22Rv1 (cell line): ENCODE results near the gene ARFGAP1.
A peak's percentile ranks its signal among the peaks of the same experiment; 100 is the strongest.

Source experiments
- H3K27ac ChIP-seq: fragments of 450-650 bp; 2 replicates; pipeline ENCODE4 v1.5.1; 2017
- ZFX ChIP-seq: fragments of 450-650 bp; IDR thresholded peaks from 2 replicates; pipeline ENCODE4 v1.6.1; 2017; ENCODE audit warnings: antibody characterized with exemption, borderline replicate concordance
- TF ChIP-seq, protein P1 (sequence below): fragments of 450-650 bp; IDR thresholded peaks from 2 replicates; pipeline ENCODE4 v1.5.1; 2017; ENCODE audit warnings: mild to moderate bottlenecking

Gene ARFGAP1

DNA sequence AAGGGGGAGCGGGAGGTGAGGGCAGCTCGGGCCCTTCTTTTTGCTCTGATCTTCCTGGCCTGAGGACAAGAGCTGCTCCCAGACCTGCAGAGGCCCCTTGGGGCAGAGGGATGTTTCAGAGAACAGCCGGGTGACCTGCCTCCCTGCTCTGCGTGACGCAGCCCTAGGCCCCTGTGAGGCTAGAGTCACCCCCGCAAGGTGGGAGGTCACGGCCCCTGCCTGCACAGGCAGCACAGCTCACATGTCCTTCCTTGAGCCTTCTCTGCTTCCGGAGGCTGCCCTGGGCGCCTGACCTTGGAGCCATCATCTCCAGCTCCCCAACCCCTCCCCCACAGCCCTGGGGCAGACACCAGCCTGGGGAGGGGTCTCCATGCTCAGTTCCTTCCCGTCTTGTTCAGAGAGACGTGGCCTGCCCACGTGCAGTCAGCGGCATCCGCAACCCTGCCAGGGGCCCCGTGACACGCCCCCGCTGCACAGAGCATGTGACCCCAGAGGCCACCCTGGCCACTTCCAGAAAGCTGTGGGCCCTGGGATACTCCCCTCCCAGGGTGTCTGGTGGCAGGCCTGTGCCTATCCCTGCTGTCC, 37.1 kb upstream of the ARFGAP1 start, which contains the start of gene BIRC7:
TSS of gene BIRC7 (plus strand) at position 507 of the 585 bp plus-strand sequence. CDS start 192 bp downstream, outside the sequence.
- no peak for TF ChIP-seq ZFX
- TF ChIP-seq, protein P1, sequence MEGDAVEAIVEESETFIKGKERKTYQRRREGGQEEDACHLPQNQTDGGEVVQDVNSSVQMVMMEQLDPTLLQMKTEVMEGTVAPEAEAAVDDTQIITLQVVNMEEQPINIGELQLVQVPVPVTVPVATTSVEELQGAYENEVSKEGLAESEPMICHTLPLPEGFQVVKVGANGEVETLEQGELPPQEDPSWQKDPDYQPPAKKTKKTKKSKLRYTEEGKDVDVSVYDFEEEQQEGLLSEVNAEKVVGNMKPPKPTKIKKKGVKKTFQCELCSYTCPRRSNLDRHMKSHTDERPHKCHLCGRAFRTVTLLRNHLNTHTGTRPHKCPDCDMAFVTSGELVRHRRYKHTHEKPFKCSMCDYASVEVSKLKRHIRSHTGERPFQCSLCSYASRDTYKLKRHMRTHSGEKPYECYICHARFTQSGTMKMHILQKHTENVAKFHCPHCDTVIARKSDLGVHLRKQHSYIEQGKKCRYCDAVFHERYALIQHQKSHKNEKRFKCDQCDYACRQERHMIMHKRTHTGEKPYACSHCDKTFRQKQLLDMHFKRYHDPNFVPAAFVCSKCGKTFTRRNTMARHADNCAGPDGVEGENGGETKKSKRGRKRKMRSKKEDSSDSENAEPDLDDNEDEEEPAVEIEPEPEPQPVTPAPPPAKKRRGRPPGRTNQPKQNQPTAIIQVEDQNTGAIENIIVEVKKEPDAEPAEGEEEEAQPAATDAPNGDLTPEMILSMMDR = no peak
- H3K27ac ChIP-seq = no peak within 1 kb of the TSS

DNA sequence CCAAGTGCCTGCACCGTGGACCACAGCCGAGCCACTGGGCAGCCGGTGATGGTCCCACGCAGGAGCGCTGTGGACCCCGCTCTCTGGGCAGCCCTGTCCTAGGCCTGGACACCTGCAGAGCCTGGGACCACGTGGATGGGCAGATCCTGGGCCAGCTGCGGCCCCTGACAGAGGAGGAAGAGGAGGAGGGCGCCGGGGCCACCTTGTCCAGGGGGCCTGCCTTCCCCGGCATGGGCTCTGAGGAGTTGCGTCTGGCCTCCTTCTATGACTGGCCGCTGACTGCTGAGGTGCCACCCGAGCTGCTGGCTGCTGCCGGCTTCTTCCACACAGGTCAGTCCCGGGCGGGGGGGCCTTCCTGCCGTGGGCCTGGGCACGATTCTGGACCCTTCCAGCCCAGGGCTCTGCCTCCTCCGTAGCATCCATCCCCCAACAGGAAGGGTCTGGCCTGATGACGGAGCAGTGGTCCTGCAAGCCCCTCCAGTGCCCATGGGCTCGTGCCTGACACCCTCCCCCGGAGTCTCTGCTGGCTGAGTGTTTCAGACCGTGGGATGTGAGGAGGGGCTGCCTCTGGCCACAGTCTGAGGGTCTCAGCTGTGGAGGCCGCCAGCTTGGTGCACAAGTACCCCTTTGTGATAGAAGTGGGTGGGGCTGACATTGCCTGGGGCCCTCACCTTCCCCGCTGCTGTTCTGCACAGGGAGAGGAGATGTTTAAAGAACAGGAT, 36.3 kb upstream of the ARFGAP1 start:
- no peak for TF ChIP-seq ZFX
- TF ChIP-seq, protein P1 = no peak
- H3K27ac ChIP-seq = no peak overlapping the region

GRCh38 chr20:63238031-63238430, 34.6 kb upstream of the ARFGAP1 start:
- H3K27ac ChIP-seq = no peak overlapping the region
- TF ChIP-seq, protein P1 = no peak
- no peak for TF ChIP-seq ZFX

GRCh38 chr20:63238514-63239125, 34.0 kb upstream of the ARFGAP1 start:
- H3K27ac ChIP-seq = no peak overlapping the region
- no peak for TF ChIP-seq ZFX
- TF ChIP-seq, protein P1 = peak; percentile 39

DNA sequence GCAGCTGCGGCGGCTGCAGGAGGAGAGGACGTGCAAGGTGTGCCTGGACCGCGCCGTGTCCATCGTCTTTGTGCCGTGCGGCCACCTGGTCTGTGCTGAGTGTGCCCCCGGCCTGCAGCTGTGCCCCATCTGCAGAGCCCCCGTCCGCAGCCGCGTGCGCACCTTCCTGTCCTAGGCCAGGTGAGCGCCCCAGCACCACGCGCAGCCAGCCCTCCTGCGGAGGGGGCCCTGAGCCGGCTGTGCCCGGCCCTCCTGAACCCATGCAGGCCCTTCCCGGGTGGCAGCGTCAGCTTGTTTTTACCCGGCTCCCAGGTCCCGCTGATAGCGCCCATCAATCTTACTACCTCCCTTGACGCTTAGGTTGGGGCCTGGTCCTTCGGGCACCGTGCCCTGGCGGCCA, 33.2 kb upstream of the ARFGAP1 start:
- TF ChIP-seq, protein P1 = no peak
- TF ChIP-seq ZFX = no peak
- H3K27ac ChIP-seq = no peak overlapping the region

DNA sequence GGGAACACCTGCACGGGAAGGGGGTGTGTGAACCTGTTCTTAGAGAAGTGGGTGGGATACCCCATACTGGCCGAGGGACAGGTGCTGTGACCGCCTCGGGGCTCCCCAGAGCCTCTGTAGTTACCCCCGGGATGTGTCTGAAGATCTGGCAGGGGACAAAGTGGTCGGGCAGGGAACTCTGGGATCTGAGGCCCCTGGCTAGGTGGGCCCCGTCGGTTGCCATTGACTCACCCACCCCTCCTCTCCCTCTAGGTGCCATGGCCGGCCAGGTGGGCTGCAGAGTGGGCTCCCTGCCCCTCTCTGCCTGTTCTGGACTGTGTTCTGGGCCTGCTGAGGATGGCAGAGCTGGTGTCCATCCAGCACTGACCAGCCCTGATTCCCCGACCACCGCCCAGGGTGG, 32.6 kb upstream of the ARFGAP1 start:
- TF ChIP-seq ZFX = no peak
- TF ChIP-seq, protein P1 = no peak

GRCh38 chr20:63241272-63241671, 31.3 kb upstream of the ARFGAP1 start:
- TF ChIP-seq, protein P1 = no peak
- TF ChIP-seq ZFX = no peak

More for the DNA sequence above, 32.6 kb upstream of the ARFGAP1 start:
- H3K27ac ChIP-seq = no peak overlapping the region

More at GRCh38 chr20:63241272-63241671, 31.3 kb upstream of the ARFGAP1 start:
- no peak overlapping the region for H3K27ac ChIP-seq
